Measurements from ENCODE around the gene CLDN5.

DNA sequence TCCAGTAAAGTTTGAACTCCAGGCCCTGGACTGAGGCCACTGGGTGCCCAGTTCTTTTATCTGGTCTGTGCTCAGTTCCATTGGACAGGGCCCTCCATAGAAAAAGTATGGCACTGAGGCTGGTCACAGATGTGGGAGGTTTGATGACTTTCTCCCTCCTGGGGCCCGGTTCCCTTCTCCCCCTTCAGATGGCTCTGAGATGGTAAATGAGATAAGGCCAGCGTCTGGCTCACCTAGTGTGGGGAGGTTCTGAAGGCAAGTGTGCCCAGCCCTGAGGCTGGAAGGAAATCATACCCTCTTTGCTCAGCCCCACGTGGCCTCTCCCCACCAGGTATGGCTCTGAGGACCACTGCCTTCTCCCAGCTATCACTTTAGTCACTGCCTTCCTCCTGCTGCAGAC, 1.5 kb upstream of the CLDN5 start:
- TF ChIP-seq, protein P1, sequence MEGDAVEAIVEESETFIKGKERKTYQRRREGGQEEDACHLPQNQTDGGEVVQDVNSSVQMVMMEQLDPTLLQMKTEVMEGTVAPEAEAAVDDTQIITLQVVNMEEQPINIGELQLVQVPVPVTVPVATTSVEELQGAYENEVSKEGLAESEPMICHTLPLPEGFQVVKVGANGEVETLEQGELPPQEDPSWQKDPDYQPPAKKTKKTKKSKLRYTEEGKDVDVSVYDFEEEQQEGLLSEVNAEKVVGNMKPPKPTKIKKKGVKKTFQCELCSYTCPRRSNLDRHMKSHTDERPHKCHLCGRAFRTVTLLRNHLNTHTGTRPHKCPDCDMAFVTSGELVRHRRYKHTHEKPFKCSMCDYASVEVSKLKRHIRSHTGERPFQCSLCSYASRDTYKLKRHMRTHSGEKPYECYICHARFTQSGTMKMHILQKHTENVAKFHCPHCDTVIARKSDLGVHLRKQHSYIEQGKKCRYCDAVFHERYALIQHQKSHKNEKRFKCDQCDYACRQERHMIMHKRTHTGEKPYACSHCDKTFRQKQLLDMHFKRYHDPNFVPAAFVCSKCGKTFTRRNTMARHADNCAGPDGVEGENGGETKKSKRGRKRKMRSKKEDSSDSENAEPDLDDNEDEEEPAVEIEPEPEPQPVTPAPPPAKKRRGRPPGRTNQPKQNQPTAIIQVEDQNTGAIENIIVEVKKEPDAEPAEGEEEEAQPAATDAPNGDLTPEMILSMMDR (IDR thresholded peaks at IDR 0.05 in 4 of 5, conservative IDR thresholded peaks at IDR 0.05 in 1 of 5) = no peak
- TF ChIP-seq POLR2A (IDR thresholded peaks at IDR 0.05) = no peak
